GM18517 (cell line): ENCODE results near the gene NDUFS4.
A peak's percentile ranks its signal among the peaks of the same experiment; 100 is the strongest.
"Not testable (repeated sequence)": the region's sequence is repeated elsewhere in the genome, so short reads cannot be mapped to it uniquely, and the experiment has no call there.

Source experiments
- ATAC-seq: cut with Tn5 transposase; IDR thresholded peaks from one replicate; pipeline ENCODE4 v1.9.1; 2021; ENCODE audit warnings: mild to moderate bottlenecking, moderate library complexity; ENCODE audit not compliant: unreplicated experiment

The NDUFS4 gene

GRCh38 chr5:53560506-53561191 lies at the start of gene NDUFS4:
Gene NDUFS4, plus strand, starts transcription at chr5:53560639. Its CDS starts 24 bp downstream, at chr5:53560663.
- peak; percentile 93 for ATAC-seq

- no peak for ATAC-seq
These were observed 47.9 kb upstream of the NDUFS4 start for GRCh38 chr5:53512539-53512938.

- ATAC-seq: no peak
These were observed 44.5 kb upstream of the NDUFS4 start for GRCh38 chr5:53515988-53516387.

GRCh38 chr5:53520813-53521212 lies 39.6 kb upstream of the NDUFS4 start:
- no peak for ATAC-seq

GRCh38 chr5:53537711-53538110 lies 22.7 kb upstream of the NDUFS4 start:
- no peak for ATAC-seq

- not testable (repeated sequence) for ATAC-seq
These were observed 19.7 kb upstream of the NDUFS4 start for GRCh38 chr5:53540739-53541138.

- no peak for ATAC-seq
These were observed 18.6 kb upstream of the NDUFS4 start for GRCh38 chr5:53541859-53542258.

GRCh38 chr5:53542926-53543325 lies 17.5 kb upstream of the NDUFS4 start:
- ATAC-seq: no peak

GRCh38 chr5:53543401-53543800 lies 17.0 kb upstream of the NDUFS4 start:
- no peak for ATAC-seq

GRCh38 chr5:53545744-53546143 lies 14.7 kb upstream of the NDUFS4 start:
- no peak for ATAC-seq

GRCh38 chr5:53547226-53547625 lies 13.2 kb upstream of the NDUFS4 start:
- no peak for ATAC-seq

GRCh38 chr5:53548501-53548900 lies 11.9 kb upstream of the NDUFS4 start:
- not testable (repeated sequence) for ATAC-seq

- no peak for ATAC-seq
These were observed 10.6 kb upstream of the NDUFS4 start for GRCh38 chr5:53549792-53550191.

- no peak for ATAC-seq
These were observed 7.9 kb upstream of the NDUFS4 start for GRCh38 chr5:53552561-53552960.

- no peak for ATAC-seq
These were observed 6.0 kb upstream of the NDUFS4 start for GRCh38 chr5:53554444-53554843.

GRCh38 chr5:53555160-53555559 lies 5.3 kb upstream of the NDUFS4 start:
- no peak for ATAC-seq

GRCh38 chr5:53556001-53556400 lies 4.4 kb upstream of the NDUFS4 start:
- ATAC-seq: no peak

- ATAC-seq: no peak
These were observed 3.1 kb upstream of the NDUFS4 start for GRCh38 chr5:53557386-53557785.

GRCh38 chr5:53558966-53559365 lies 1.5 kb upstream of the NDUFS4 start:
- ATAC-seq: no peak

GRCh38 chr5:53560028-53560427 lies 411 bp upstream of the NDUFS4 start:
- ATAC-seq: peak; percentile 26

- ATAC-seq: no peak
These were observed 8.0 kb downstream of the NDUFS4 start for GRCh38 chr5:53568401-53568800.

- ATAC-seq: no peak
These were observed 8.4 kb downstream of the NDUFS4 start for GRCh38 chr5:53568871-53569270.

GRCh38 chr5:53569453-53569852 lies 9.0 kb downstream of the NDUFS4 start:
- no peak for ATAC-seq
